Adrenal gland (tissue), 5 donors: ENCODE measurements around the gene OPRD1.

Source experiments
- CTCF ChIP-seq, 6 experiments: fragments of 450-650 bp in 4 of 6; fragments of 200-600 bp in 2 of 6; sonication (generic) in 1 of 6; IDR thresholded peaks; 1 replicate in 5 of 6; 2 replicates in 1 of 6; pipeline versions ENCODE4 v1.5.1 to v1.8.0; 2016 to 2021; ENCODE audit warnings: antibody characterized with exemption in 6 of 6, mild to moderate bottlenecking in 2 of 6, moderate library complexity in 1 of 6
- POLR2A ChIP-seq, 2 donors: fragments of 450-650 bp; IDR thresholded peaks; one replicate each; pipeline ENCODE4 v1.6.1; 2017; ENCODE audit warnings: antibody characterized with exemption in 2 of 2, mild to moderate bottlenecking in 2 of 2, moderate library complexity in 1 of 2
- donor health status: DM: no; HTN: no; CAD: no.

GRCh38 chr1:28813931-28814465 is 2.0 kb downstream of the OPRD1 start:
- no peak for TF ChIP-seq CTCF (IDR thresholded peaks at IDR 0.05)
- no peak for TF ChIP-seq POLR2A (IDR thresholded peaks at IDR 0.05)
